ENCODE measurements around the gene NEK1.

GRCh38 chr4:169628579-169628978 lies 16.2 kb upstream of the NEK1 start:
- TF ChIP-seq CTCF (conservative IDR thresholded peaks at IDR 0.05) (no peak), EZH2 (IDR thresholded peaks at IDR 0.05; ENCODE audit: low read depth) (no peak)

All from PC-9 (cell line).